Lower leg skin (tissue), 3 donors: ENCODE results near the gene AP1G1.

Source experiments
- POLR2A ChIP-seq, 2 donors: fragments of 450-650 bp; IDR thresholded peaks; one replicate each; pipeline ENCODE4 v1.6.1; 2016 to 2017; ENCODE audit warnings: antibody characterized with exemption in 2 of 2, mild to moderate bottlenecking in 1 of 2, moderate library complexity in 1 of 2
- TF ChIP-seq, protein P1 (sequence below), 3 donors: fragments of 450-650 bp; IDR thresholded peaks; one replicate each; pipeline ENCODE4 v1.5.1; 2016; ENCODE audit warnings: antibody characterized with exemption in 3 of 3, mild to moderate bottlenecking in 3 of 3, moderate library complexity in 2 of 3

DNA sequence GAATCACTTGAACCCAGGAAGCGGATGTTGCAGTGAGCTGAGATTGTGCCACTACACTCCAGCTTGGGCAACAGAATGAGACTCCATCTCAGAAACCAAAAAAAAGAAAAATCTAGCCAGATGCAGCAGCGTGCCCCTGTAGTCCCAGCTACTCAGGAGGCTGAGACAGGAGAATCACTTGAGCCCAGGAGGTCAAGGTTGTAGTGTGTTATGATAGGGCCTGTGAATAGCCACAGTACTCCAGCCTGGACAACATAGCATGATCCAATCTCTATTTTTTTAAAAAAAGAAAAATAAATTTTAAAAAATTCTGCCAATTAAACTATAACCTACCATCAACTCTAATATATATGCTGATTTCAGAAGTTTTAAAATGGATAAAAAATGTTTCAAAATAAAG, 99.9 kb downstream of the AP1G1 start:
- TF ChIP-seq, protein P1, sequence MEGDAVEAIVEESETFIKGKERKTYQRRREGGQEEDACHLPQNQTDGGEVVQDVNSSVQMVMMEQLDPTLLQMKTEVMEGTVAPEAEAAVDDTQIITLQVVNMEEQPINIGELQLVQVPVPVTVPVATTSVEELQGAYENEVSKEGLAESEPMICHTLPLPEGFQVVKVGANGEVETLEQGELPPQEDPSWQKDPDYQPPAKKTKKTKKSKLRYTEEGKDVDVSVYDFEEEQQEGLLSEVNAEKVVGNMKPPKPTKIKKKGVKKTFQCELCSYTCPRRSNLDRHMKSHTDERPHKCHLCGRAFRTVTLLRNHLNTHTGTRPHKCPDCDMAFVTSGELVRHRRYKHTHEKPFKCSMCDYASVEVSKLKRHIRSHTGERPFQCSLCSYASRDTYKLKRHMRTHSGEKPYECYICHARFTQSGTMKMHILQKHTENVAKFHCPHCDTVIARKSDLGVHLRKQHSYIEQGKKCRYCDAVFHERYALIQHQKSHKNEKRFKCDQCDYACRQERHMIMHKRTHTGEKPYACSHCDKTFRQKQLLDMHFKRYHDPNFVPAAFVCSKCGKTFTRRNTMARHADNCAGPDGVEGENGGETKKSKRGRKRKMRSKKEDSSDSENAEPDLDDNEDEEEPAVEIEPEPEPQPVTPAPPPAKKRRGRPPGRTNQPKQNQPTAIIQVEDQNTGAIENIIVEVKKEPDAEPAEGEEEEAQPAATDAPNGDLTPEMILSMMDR (IDR thresholded peaks at IDR 0.05): no peak
- no peak for TF ChIP-seq POLR2A (IDR thresholded peaks at IDR 0.05)
